Measurements from ENCODE around the gene ERAP2. TPM values are rescaled to one million over a fixed set of nuclear protein-coding genes. Genes with fewer than 3 reads are reported as not detected.
A peak's percentile ranks its signal among the peaks of the same experiment; 100 is the strongest.

Gene ERAP2
- total RNA-seq, 1 donor from 2014 or later, result 26.6 TPM

- no peak for FAIRE-seq
- no peak for TF ChIP-seq CTCF (IDR thresholded peaks at IDR 0.05; ENCODE audit: insufficient read depth, low read length, severe bottlenecking)
- DNase-seq (ENCODE audit: low read depth), result no peak
- no peaks in the 10 kb centered on the region for H3K27me3 ChIP-seq (ENCODE audit: control insufficient read depth, insufficient read depth, low read length)
- no peaks in the 10 kb centered on the region for H3K36me3 ChIP-seq (ENCODE audit: control insufficient read depth, insufficient read depth, low read length)
- H3K4me3 ChIP-seq (ENCODE audit: low read depth, low read length), result no peak overlapping the region
Observed at GRCh38 chr5:96913233-96913632, 36.9 kb downstream of the ERAP2 start.

- FAIRE-seq, result no peak
Observed at GRCh38 chr5:96919754-96920197, 43.5 kb downstream of the ERAP2 start.

GRCh38 chr5:96920744-96921355 is 44.5 kb downstream of the ERAP2 start:
- no peaks in the 10 kb centered on the region for H3K36me3 ChIP-seq (ENCODE audit: control insufficient read depth, insufficient read depth, low read length)
- DNase-seq (ENCODE audit: low read depth) (no peak), FAIRE-seq (no peak)
- no peak for TF ChIP-seq CTCF (IDR thresholded peaks at IDR 0.05; ENCODE audit: insufficient read depth, low read length, severe bottlenecking)
- no peak overlapping the region for H3K4me3 ChIP-seq (ENCODE audit: low read depth, low read length)
- no peaks in the 10 kb centered on the region for H3K27me3 ChIP-seq (ENCODE audit: control insufficient read depth, insufficient read depth, low read length)

More at GRCh38 chr5:96919754-96920197, 43.5 kb downstream of the ERAP2 start:
- Histone ChIP-seq H3K36me3 (ENCODE audit: control insufficient read depth, insufficient read depth, low read length) (no peaks in the 10 kb centered on the region), H3K4me3 (ENCODE audit: low read depth, low read length) (no peak overlapping the region), H3K27me3 (ENCODE audit: control insufficient read depth, insufficient read depth, low read length) (no peaks in the 10 kb centered on the region)
- no peak for DNase-seq (ENCODE audit: low read depth)
- TF ChIP-seq CTCF (IDR thresholded peaks at IDR 0.05; ENCODE audit: insufficient read depth, low read length, severe bottlenecking), result no peak

- no peaks in the 10 kb centered on the region for H3K27me3 ChIP-seq (ENCODE audit: control insufficient read depth, insufficient read depth, low read length)
- no peak for TF ChIP-seq CTCF (IDR thresholded peaks at IDR 0.05; ENCODE audit: insufficient read depth, low read length, severe bottlenecking)
- H3K4me3 ChIP-seq (ENCODE audit: low read depth, low read length), result no peak overlapping the region
- H3K36me3 ChIP-seq (ENCODE audit: control insufficient read depth, insufficient read depth, low read length), result no peaks in the 10 kb centered on the region
- FAIRE-seq, result no peak
- DNase-seq (ENCODE audit: low read depth), result no peak
Observed at GRCh38 chr5:96922499-96923244, 46.4 kb downstream of the ERAP2 start.

- Histone ChIP-seq H3K36me3 (ENCODE audit: control insufficient read depth, insufficient read depth, low read length) (no peaks in the 10 kb centered on the region), H3K4me3 (ENCODE audit: low read depth, low read length) (no peak overlapping the region), H3K27me3 (ENCODE audit: control insufficient read depth, insufficient read depth, low read length) (no peaks in the 10 kb centered on the region)
- DNase-seq (ENCODE audit: low read depth) (peak; percentile 92), FAIRE-seq (no peak)
- no peak for TF ChIP-seq CTCF (IDR thresholded peaks at IDR 0.05; ENCODE audit: insufficient read depth, low read length, severe bottlenecking)
Observed at GRCh38 chr5:96924016-96924443, 47.7 kb downstream of the ERAP2 start.

Measured in bronchial epithelial cell (primary cell).